M059J (cell line): Measurements from ENCODE around the gene CHRNB2. TPM values are rescaled to one million over a fixed set of nuclear protein-coding genes. Genes with fewer than 3 reads are reported as not detected.
A peak's percentile ranks its signal among the peaks of the same experiment; 100 is the strongest.

ENCODE experiments used
- DNase-seq: peaks from one replicate; pipeline ENCODE4 v3.0.0-alpha.2; 2012; ENCODE audit warnings: low read depth
- total RNA-seq: library from RNA; depleted of rRNA; stranded (reverse); fragments of >200 nt; shearing (Covaris generic); gene quantifications from 2 replicates; pipeline ENCODE4 v1.2.3, GENCODE V29; 2014

Gene CHRNB2
- total RNA-seq, 1 experiment from 2014 or later = not detected

DNA sequence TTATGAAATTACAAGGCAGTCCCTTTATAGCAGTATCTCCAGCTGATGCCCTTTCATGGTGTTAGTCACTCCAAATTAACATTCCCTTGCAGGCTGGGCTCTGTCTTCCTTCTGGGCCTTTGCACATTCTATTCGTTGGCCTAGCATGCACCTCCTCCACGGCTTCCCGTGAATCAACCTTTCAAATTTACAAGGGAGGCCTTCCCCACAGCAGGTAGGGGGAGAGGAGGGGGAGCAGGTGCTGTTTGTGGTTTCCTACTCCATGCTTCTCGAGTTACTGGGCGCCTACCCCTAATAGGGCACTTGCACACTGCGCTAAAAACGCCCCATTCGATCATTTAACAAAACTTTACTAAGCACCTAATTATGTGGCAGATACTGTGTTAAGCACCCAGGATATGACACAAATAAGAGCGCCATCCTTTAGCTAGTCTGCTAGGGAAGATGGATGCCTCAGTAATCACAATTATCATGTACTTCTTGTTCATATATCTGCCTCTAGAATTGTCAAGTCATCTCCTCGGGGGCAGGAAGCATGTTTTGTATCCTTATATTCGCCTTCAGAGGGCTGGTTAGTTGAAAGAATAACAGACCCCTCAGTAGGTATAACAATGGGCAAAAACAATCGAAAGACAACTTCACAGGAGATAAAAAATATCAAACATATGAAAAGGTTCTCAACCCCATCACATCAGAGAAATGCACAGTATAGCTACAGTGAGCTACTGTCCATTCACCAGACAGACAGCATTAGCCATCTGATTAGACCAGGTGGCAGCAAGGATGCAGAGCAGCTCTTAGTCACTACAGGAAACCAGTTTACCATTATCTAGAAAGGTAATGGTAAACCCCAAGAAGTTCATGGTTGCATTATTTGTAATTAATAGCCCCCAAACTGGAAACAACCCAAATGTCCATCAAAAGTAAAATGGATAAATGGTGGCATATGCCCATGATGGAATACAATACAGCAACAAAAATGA is 42.1 kb downstream of the CHRNB2 start:
- DNase-seq = peak; percentile 78

DNA sequence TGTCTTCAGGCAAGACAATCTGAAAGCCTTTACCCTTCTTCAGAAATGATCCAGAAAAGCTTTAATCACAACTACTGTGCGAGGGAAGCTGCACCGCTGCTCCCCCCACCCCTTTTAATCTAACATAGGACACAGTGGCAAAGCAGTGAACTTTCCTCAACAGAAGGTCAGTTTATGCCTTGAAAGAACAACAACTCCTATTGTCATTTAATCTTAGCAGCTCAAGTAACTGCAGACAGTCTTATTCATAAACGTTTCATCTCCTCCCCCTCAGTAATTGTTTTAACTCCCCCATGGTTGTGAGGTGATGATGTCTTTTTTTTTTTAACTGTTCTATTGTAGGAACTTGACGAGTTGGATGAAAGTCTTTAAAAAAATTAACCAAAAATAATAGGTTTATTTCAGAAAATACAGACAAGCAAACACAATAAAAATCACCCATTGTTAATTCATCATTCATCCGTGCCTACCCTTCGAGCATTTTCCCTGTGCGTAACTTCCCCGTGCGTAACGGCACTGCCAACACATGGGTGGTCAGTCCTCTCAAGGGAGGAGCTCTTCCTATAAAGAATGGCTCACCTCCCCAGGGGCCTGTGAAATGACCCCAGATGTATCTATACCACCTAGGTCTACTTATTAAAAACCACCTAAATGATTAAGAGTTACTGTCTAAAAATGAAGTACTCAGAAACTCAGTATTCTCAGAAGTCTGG is 43.7 kb downstream of the CHRNB2 start:
- no peak for DNase-seq

DNA sequence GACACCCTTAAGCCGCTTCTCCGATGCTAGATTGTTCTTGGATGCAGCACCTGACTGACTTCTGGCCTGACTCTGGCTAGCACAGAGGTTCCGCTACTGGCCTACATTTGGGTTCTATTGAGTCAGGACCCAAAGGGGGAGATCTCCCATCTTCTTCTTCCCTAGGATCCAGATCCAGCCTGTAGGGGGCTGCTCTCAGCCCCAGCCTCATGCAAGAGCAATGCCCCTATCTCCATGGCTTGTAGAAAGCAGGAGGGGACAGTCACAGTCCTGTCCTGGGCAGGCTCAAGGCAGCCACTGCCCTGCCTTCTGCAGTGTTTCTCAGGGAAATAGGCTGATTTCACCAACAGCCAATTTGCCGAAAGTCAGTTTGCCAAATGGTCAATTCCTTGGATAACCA is 46.7 kb downstream of the CHRNB2 start:
- no peak for DNase-seq

DNA sequence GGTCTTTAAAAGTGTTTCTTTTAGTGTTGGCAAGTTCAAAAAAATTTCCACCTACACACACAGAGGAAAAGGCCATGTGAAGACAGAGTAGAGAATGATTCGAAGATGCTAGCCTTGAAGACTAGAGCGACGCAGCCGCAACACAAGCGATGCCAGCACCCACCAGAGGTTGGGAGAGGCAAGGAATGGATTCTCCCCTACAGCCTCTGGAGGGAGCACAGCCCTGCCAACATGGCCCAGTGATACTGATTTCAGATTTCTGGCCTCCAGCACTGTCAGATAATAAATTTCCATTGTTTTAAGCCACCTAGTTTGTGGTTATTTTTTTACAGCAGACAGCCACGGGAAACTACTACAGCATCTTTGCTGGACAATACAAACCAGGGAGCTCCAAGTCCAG is 47.3 kb downstream of the CHRNB2 start:
- DNase-seq = no peak

DNA sequence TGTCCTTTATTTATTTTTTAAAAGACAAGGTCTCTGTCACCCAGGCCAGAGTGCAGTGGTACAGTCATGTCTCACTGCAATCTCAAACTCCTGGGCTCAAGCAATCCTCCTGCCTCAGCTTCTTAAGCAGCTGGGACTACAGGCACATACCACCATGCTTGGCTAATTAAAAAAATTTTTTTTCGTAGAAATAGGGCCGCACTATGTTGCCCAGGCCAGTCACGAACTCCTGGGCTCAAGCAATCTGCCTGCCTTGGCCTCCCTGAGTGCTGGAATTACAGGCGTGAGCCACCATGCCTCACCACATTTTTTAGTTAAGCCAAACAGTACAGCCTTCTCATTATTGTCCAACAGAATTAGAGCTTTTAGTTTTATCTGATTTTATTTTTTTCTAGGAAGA is 47.8 kb downstream of the CHRNB2 start:
- no peak for DNase-seq

DNA sequence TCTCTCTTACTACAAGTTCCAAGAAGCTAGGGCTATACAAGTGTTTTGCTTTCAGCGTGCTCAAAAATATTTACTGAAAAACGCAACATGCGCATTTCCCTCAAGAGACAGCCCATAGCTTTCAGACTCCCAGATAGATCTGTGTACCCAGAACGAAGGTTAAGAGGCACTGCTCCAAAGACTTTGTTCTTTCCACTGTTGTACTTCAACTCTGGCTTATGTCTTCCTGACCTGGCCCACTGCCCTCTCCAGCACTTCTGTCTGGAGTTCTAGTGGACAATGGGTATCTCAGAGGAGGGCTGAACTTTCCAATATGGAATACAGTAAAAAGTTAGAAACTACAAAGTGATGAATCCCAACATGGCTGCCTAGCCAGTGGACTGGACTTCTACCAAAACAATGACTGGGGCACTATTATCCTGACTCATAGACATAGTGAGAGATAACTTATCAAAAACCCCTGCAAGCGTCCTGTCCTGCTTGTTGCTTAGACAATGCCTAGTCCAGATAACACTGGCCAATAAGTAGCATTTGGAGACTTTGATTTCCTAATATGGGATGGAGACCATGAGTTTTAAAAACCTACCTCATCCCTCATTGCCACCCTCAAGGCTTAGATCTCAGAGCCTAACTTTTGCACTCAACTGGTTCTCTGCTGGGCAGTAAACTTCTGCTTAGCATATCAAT is 49.2 kb downstream of the CHRNB2 start:
- no peak for DNase-seq

DNA sequence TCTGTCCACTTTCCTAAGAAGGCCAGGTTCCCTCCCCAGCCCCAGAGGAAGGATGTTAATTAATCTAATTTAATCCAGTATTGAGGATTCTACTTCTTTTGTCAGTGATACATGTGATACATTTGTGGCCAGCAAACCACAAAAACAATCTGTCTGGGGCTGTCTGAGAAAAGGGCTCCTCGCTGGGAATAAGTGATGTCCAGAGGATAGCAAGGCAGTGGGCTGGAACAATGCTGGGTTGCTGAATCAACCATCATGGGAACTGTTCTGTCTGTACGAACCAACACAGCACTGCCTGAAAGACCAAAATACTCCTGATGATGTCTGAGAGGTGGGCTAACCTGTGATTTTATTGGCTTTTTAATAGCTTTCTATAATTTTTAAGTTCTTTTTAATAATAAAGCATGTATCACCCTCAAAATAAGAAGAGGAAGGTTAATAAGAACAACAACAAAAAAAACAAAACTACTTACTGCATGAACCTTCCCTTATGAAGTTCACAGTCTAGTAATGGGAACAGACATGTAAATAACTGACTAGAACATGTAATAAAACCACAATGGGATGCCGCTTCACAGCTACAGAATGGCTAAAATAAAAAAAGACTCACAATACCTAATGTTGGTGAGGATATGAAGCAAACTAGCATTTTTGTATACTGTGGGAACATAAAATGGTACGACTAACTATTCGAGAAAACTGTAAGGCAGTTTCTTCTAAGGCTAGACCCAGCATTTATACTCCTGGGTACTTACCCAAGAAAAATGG is 51.8 kb downstream of the CHRNB2 start:
- DNase-seq = no peak

DNA sequence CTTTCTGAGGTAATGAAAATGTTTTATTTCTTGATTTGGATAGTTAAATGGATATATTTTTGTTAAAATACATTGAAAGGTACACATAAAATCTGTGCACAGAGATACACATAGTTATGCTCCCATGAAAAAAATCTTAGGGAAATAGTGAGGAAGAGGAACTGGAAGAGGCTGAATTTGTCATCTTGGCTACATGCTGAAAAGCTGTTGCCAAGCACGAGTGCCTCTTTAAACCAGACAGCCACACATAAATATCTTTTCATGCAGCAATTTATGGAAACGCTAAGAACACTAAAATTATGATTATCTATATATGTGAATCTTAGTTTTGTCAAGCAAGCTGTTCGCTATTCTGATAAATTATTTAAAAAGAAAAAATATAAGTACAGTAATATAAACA is 53.2 kb downstream of the CHRNB2 start:
- no peak for DNase-seq

DNA sequence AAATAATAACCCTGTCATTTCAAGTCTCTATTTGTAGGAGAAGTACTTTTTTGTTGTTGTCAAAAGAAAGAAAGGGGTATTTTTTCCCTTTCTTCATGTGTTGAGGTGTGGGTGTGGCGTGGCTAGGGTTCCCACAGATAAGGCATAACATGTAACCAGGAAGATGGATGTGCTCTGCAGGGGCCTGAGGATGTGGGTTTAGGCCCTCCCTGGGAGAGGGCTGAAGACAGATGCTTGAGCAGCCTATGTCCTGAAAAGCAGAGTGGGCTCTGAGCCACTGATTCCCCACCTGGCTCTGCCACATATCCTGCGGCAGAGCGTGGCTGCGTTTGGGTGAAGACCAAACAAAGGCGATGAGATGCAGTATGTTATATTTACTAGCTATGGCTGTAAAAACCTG is 54.3 kb downstream of the CHRNB2 start:
- DNase-seq = no peak

DNA sequence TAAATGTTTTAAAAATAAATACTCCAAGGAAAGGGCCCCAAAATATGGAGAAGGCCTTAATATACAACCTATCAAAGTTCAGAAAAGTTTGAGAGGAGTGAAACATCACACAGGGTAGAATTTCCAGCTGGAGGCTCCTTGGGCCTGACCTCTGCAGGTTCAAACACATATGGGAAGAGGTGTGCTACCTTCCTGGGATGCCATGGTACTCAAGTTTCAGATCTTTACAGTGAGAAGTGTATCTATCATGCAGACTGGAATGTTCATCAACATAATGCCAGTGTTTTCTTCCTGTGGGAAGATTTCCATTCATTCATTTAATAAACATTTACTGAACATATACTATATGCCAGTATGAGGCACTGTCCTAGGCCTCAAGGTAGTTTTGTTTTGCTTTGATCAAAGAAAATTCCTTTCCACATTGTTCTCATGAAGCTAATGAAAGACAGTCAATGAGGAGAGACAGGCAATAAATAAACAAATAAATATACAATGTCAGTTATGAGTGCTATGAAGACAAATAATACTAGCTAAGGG is 55.0 kb downstream of the CHRNB2 start:
- no peak for DNase-seq

DNA sequence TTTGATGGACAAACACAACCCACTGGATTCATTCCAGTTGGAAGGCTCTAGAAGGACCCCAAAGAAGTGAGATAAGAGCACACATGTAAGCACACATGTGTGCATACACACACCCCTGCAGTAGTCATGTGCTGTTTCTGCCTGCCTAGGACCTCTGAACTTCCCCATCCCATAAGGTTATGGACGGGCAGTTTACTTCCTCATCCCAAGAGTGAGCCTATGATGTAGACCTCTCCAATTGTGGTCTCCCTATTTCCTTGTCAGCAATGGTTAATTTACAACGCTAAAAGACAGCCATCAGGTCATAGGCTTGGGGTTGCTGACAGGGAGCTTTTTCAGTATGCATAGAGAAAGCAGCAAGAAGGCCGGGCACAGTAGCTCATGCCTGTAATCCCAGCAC is 55.8 kb downstream of the CHRNB2 start:
- DNase-seq = no peak

DNA sequence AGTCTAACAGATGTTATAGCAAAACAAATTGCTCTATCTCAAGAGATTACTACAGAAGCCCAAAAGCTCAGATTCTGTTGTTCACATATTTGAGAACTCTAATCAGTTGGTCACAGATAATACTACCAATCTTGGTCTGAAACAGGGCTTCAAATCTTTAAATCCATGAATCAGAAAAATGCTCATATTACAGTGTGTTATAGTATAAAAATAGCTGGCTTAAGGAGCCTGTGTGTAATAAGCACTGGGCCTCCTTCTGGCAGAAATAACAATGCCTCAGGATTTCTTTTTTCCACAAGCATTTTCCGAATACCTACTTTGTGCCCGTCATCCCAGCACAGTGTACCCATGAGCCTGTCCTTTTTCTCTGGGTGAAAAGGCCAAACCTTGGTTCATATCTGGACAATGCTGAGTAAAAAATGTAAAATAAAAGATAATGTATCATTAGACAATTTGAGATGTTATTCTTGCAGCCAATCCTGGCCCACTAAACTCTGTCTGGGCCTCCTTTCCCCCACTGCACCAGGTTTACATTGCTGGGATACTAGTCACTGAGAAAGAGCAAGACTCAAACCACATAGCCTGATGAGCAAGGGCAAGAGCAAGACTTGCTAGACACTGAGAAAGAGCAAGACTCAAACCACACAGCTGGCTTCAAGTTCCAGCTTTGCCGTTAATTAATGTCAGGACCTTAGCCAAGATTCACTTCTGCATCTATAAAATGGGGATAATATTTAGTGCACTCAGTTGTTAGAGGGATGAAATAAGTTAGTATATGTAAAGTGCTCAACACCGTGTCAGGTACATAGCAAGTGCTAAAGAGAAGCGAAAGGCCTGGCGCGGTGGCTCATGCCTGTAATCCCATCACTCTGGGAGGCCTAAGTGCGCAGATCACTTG is 57.4 kb downstream of the CHRNB2 start:
- DNase-seq = peak; percentile 60

DNA sequence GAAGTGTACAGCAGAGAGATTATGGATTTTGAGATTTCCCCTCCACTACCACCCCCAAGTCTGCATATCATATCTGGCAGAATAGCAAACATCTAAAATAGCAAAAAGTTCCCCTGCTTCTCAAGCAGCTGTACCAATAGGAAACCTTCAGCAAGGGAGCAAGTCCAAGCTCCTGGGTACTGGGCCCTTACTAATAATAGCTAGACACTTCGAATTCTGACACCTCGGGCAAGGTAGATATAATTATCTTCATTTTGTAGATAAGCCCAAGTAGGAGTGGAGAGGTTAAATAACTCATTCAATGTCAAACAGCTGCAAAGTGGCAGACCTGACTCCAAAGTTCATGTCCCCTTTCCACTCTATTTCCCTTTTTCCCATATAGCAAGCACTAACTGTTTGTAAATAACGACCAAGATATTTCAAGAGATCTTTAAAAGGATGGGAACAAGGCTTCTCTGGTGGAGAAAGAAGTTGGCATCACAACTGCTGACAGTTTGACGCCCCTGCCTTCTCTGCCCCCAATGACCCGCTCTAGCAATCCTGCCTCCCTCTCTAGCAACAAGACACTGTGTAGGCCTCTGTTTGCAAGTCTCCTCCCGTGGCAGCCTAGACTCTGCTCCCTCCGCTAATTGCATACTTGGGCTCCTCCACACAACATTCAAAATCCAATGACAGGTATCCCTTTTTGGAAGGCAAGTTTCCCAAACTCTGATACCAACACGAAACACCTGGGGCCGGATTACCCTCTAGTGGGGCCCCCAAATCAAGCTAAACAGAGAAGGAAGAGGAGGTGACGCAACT is 59.1 kb downstream of the CHRNB2 start:
- no peak for DNase-seq

DNA sequence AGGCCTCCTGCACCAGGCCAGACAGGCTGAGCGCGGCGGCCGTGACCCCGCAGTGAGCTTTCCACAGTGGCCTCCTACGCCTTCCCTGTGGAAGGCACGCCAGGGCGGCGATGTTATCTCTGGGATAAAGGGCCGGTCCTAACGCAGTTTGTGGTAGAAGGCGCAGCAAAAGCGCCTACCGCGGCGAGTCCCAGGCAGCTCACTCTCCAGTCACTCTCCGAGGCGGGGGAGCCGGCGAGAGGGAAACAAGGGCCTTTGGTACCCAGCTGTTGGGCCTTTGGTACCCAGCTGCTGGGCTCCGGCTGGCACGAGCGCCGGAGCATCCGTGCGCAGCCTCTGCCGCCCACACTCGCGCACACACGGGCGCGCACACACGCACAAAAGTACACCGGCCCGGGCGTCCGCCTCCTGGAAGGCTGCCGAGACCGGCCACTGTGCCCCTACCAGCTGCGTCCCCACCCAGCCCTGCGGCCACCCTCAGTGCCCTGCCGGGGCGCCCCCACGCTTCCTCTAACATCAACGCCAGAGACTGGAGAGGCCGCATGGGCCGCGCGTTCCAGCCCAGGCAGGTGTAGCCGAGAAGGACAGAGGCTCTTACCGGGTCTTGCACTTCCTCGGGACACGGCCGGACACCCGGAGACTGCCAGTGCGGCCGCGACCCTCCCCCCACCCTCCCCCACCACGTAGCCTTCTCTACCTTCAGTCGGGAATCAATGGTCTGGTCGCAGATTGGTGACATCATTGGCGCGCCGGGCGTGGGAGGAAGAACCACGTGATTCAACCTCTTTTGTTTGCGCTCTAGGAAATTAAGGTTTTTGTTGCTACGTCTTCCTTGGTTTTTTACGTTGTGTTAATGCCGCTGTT is 59.9 kb downstream of the CHRNB2 start:
- peak; percentile 87 for DNase-seq

DNA sequence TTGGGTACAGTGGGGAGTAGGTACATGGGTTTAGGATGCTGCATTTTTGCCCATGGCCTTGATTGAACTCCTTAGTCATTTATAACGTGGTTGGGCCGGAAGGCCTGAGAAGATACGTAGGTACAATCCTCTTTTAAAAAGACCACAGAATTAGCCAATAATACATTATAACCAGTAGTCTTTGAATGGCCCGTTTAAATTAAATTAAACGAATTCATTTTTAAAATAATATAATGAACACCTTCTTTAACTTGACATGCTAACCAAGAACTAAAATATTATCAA is 60.5 kb downstream of the CHRNB2 start:
- no peak for DNase-seq

DNA sequence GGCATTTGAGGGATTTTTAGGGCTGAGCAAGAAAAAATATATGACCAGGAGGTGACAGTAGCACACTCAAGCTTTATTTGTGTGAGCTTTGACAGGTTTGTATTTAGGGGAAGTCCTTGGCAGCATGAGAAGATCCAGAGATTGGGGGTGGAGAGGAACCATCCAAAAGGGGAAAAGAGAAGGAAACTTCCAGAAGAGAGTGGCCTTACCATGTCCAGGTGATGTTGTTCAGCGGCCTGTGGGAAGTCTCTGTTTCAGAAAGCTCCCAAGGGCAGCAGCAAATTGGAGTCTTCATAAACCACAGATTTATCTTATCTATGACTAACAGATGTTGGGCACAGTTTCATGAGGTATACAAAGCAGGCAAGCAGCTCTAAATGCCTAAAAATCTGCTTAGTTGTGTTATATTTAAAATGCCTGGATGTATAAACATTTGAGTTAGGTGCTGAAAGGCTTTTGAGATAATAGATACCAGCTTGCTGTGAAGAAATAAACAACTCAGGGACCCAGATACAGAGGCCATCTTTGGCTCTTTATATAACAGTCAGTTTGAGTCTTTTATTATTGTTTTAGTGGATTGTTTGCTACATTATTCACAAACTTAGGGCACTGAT is 61.6 kb downstream of the CHRNB2 start:
- DNase-seq = peak; percentile 63
